GM11168 (cell line): Measurements from ENCODE around the gene FLT1.

Source experiments
- in situ Hi-C: fragments of 300-500 bp; cut with MboI; formaldehyde crosslinking; loops from one replicate; pipeline ENCODE4 v1.12.0; 2022; ENCODE audit warnings: low sequenced_read_pairs; ENCODE audit not compliant: unreplicated experiment

FLT1 gene, protein sequence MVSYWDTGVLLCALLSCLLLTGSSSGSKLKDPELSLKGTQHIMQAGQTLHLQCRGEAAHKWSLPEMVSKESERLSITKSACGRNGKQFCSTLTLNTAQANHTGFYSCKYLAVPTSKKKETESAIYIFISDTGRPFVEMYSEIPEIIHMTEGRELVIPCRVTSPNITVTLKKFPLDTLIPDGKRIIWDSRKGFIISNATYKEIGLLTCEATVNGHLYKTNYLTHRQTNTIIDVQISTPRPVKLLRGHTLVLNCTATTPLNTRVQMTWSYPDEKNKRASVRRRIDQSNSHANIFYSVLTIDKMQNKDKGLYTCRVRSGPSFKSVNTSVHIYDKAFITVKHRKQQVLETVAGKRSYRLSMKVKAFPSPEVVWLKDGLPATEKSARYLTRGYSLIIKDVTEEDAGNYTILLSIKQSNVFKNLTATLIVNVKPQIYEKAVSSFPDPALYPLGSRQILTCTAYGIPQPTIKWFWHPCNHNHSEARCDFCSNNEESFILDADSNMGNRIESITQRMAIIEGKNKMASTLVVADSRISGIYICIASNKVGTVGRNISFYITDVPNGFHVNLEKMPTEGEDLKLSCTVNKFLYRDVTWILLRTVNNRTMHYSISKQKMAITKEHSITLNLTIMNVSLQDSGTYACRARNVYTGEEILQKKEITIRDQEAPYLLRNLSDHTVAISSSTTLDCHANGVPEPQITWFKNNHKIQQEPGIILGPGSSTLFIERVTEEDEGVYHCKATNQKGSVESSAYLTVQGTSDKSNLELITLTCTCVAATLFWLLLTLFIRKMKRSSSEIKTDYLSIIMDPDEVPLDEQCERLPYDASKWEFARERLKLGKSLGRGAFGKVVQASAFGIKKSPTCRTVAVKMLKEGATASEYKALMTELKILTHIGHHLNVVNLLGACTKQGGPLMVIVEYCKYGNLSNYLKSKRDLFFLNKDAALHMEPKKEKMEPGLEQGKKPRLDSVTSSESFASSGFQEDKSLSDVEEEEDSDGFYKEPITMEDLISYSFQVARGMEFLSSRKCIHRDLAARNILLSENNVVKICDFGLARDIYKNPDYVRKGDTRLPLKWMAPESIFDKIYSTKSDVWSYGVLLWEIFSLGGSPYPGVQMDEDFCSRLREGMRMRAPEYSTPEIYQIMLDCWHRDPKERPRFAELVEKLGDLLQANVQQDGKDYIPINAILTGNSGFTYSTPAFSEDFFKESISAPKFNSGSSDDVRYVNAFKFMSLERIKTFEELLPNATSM (N-terminal part only)

GRCh38 chr13:28494778-28495537, at the start of gene FLT1:
Gene FLT1, minus strand, starts transcription at chr13:28495128. Its CDS starts 285 bp downstream, at chr13:28494843.
- in situ Hi-C loops = no loop called here

DNA sequence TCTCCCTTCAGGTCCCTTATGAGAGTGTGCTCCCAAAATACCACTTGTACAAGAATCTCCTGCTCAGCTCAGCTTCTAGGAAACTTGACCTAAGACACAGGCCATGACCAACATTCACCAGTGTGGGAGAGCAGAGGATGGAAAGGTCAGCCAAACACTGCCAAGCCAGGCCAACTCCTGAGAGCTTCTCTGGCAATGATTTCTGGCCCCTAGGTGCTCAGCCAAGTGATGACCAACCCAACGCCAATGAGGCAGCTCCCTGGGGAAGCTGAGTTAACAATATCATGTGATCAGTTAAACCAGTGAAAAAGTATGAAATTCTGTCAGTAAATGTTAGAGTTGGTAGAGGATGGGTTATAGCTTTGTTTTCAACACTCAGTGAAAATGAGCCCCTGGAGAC, 49.1 kb upstream of the FLT1 start:
- in situ Hi-C loops = no loop called here

GRCh38 chr13:28542804-28543203, 47.9 kb upstream of the FLT1 start:
- in situ Hi-C loops = no loop called here

GRCh38 chr13:28541966-28542365, 47.0 kb upstream of the FLT1 start:
- in situ Hi-C loops = no loop called here

DNA sequence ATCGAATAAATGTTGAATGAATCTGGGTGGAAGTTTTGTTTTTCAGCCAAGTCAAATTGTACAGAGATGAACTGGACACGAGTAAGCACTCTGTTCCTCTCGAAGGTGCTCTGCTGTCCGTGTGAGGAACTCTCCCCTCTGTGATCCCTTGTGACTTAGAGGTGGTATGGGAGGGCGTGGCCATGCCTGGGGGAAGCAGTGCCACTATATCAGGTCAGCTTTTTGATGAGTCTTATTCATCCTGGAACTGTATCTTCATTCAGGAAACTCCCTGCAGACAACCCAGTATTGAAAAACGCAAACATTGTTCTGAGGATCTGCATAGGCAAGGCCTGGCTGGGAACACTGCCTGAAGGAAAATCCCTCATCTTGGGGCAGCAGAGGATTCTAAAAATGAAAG, 45.7 kb upstream of the FLT1 start:
- in situ Hi-C loops = no loop called here

DNA sequence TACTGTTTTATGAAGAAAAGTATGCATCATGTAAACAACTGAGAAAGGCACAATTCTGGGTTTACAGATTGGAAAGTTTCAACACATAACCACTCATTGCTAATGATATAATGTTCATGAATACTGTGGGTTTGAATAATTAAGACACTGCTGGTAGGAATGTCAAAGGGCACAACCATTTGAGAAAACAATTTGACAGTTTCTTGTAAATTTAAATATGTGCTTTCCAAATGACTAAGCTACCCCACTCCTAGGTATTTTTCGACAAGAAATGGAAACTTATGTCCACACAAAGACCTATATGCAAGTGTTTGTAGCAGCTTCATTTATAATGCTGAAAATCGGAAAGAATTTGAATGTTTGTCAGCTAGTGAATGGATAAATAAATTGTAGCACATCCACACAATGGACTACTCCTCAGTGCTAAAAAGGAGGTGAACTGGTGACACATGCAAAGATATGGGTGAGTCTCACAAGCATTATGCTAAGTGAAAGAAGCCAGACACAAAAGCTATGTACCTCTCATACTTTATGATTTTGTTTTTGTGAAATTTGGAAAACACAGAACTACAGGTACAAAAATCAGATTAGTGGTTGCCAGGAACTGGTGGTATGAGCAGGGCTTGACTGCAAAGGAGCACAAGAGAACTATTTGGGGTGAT, 44.8 kb upstream of the FLT1 start:
- in situ Hi-C loops = no loop called here

- in situ Hi-C loops = no loop called here
Observed at GRCh38 chr13:28538932-28539331, 44.0 kb upstream of the FLT1 start.

GRCh38 chr13:28537171-28537570, 42.2 kb upstream of the FLT1 start:
- in situ Hi-C loops = no loop called here

GRCh38 chr13:28536371-28536770, 41.4 kb upstream of the FLT1 start:
- in situ Hi-C loops = no loop called here

DNA sequence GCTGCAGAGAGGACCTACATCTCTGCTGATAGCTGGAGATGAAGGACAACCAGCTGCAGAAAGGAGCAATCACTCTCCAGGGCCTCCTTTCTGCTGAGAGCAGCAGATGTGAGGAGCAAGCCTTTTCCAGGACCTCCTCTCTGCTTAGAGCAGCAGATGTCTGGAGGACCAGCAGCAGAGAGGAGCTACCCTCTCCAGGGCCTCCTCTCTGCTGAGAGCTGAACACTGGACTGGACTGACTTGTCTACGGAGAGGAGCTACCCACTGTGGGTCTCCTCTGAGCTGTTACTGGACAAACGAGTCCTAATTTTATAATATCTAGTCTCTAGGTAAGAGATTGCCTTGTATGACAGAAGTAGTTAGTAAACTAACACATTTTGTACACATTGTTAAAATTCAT, 40.8 kb upstream of the FLT1 start:
- in situ Hi-C loops = no loop called here

- in situ Hi-C loops = no loop called here
Observed at GRCh38 chr13:28534801-28535200, 39.9 kb upstream of the FLT1 start.

DNA sequence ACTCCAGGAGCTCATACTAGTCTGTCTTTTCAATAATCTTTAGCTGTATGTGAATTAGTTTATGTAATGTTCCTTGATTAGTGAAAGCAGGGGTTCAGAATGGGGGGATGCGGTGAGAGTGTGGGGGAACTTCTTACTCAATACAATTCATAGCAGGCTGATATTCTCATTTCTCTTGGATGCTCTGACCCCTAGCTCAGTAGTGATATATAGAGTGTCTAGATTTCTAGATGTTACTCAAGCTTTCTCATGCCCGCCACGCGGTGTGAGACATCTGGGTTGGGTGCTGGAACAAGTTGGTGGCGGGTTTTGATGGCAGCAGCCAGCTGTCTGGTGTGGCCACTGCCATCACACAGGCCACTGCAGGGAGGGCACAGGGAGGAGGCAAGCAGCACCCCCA, 39.3 kb upstream of the FLT1 start:
- in situ Hi-C loops = no loop called here

DNA sequence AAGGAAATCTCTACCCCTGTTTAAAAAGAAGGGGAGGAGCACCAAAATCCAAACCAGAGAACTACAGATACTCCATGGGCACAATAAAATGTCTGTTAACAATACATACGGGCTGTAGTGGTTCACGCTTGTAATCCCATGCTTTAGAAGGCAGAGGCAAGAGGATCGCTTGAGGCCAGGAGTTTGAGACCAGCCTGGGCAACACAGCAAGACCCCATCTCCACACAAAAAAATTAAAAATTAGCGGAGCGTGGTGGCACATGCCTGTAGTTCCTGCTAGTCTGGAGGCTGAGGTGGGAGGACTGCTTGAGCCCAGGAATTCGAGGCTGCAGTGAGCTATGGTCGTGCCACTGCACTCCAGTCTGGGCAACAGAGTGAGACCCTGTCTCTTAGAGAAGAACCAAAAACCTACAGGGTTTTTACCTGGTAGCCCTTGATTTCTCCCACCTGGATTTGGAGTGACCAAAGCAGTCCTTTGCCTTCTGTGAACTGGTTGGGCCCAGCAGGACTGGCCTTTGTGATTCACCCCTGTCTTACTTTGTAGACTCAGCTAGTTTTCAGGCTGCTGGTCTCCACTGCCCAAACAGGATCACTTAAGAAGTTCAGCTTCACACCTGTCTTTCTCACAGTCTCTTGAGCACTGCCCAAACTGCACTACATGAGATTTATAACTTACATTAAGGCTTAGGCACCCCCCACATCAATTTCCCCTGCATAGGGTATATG, 38.7 kb upstream of the FLT1 start:
- in situ Hi-C loops = no loop called here

- in situ Hi-C loops = no loop called here
Observed at GRCh38 chr13:28533125-28533436, 38.2 kb upstream of the FLT1 start.

DNA sequence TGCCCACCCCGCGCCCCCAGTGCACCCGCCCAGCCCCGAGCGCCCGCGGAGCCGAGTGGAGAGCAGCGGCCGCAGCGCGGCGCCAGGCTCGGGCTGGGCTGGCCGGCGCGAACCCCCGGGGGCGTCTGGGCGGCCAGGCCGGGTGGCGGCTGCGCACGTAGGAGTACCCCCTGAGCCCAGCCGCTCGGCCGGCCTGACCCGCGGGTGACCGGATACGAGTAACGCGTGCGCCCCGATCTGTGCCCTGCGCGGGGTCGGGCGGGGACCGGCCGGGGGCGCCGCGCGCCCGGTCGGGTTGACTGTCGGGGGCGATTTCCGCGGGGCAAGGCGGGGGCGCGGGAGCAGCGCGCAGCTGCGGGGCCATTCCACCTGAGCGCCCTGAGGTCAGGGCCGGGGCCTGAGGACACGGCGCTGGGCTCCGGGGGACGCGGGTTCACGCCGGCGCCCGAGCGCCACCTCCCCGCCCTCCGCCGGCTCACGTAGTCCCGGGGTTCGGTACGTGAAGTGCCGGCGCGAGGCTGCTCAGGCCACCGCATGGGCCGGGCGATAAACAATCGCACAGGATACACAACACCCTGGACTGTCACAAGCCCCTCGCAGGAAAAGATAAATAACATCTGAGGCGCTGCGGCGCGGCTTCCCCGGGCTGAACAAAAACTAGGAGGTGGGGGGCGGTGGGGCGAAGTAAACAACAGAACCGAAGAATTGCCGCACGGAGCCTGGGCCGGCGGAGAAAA, 37.6 kb upstream of the FLT1 start:
- in situ Hi-C loops = no loop called here

GRCh38 chr13:28531845-28532387, 37.0 kb upstream of the FLT1 start:
- in situ Hi-C loops = no loop called here

GRCh38 chr13:28531077-28531844, 36.3 kb upstream of the FLT1 start:
- in situ Hi-C loops = no loop called here
